Endothelial cell of umbilical vein (primary cell): ENCODE measurements around the gene CC2D1A. TPM values are rescaled to one million over a fixed set of nuclear protein-coding genes. Genes with fewer than 3 reads are reported as not detected.

Experiments used
- BruUV-seq: library from RNA; stranded (reverse); fragments of 400-500 nt; replicated peaks from 2 replicates; lab custom pipeline; 2021; lab: Mats Ljungman, UMichigan
- CTCF ChIA-PET: fragments of 300-600, 350-600 bp; sonication (Branson Sonifier 250); formaldehyde crosslinking; loops from one replicate; lab custom pipeline; 2021; ENCODE audit warnings: antibody characterized with exemption, inconsistent platforms; lab: Charles Lee
- POLR2A ChIA-PET: fragments of 300-600, 350-600 bp; sonication (Branson Sonifier 250); formaldehyde crosslinking; loops from one replicate; lab custom pipeline; 2021; ENCODE audit warnings: antibody characterized with exemption, inconsistent platforms; lab: Charles Lee
- DNase-seq: peaks from one replicate; pipeline ENCODE4 v3.0.0-alpha.2; 2011; ENCODE audit warnings: low read depth, low spot score
- FAIRE-seq: peaks from 2 replicates; lab custom pipeline; 2011; peaks lifted over from hg19 to GRCh38; lab: Jason Lieb, UNC
- H2AFZ ChIP-seq: 2 replicates; pipeline ENCODE4 v1.6.0; 2012; ENCODE audit warnings: low read depth, low read length, control low read depth, inconsistent platforms
- H3K27ac ChIP-seq: 2 replicates; pipeline ENCODE4 v1.5.1; 2011; ENCODE audit warnings: low read depth, mild to moderate bottlenecking, control low read depth, low read length, moderate library complexity; ENCODE audit not compliant: insufficient read depth
- H3K27me3 ChIP-seq, 2 experiments: 2 replicates each; pipeline versions ENCODE4 v1.6.0 to v1.6.1; 2011; ENCODE audit warnings: low read length in 2 of 2, mixed read lengths in 1 of 2; ENCODE audit not compliant: control insufficient read depth in 2 of 2, insufficient read depth in 2 of 2
- H3K36me3 ChIP-seq, 2 experiments: 2 replicates in 1 of 2; 3 replicates in 1 of 2; pipeline ENCODE4 v1.5.1; 2011; ENCODE audit warnings: low read length in 2 of 2, mild to moderate bottlenecking in 1 of 2, moderate library complexity in 1 of 2; ENCODE audit not compliant: control insufficient read depth in 2 of 2, insufficient read depth in 2 of 2; ENCODE audit errors: extremely low read depth in 1 of 2
- H3K4me1 ChIP-seq: 3 replicates; pipeline ENCODE4 v1.5.1; 2011; ENCODE audit warnings: mild to moderate bottlenecking, low read length; ENCODE audit not compliant: control insufficient read depth, insufficient read depth; ENCODE audit errors: extremely low read depth
- H3K4me2 ChIP-seq: 2 replicates; pipeline ENCODE4 v1.6.1; 2011; ENCODE audit warnings: low read length, control low read depth, mixed read lengths; ENCODE audit not compliant: insufficient read depth
- H3K4me3 ChIP-seq, 3 experiments: fragments of 200-600 bp in 1 of 3; sonication (generic), shearing (Covaris generic) in 1 of 3; replicated peaks in 1 of 3; 2 replicates each; pipeline ENCODE4 v1.5.1; 2011 to 2016; ENCODE audit warnings: control low read depth in 3 of 3, low read length in 3 of 3, mild to moderate bottlenecking in 2 of 3, inconsistent platforms in 1 of 3, low read depth in 1 of 3, moderate library complexity in 1 of 3; ENCODE audit not compliant: insufficient read depth in 1 of 3
- H3K79me2 ChIP-seq: 2 replicates; pipeline ENCODE4 v1.6.0; 2012; ENCODE audit warnings: low read length, inconsistent platforms; ENCODE audit not compliant: control insufficient read depth, insufficient read depth
- H3K9ac ChIP-seq: replicated peaks from 2 replicates; pipeline ENCODE3; 2011; ENCODE audit warnings: low read length, control low read depth; ENCODE audit not compliant: insufficient read depth; ENCODE audit errors: extremely low read depth
- H3K9me1 ChIP-seq: replicated peaks from 3 replicates; pipeline ENCODE4 v1.6.0; 2011; ENCODE audit warnings: mild to moderate bottlenecking, low read length; ENCODE audit not compliant: control insufficient read depth, insufficient read depth; ENCODE audit errors: extremely low read depth
- H3K9me3 ChIP-seq: replicated peaks from 2 replicates; pipeline ENCODE4 v1.5.1; 2012; ENCODE audit warnings: low read length, inconsistent platforms; ENCODE audit not compliant: control insufficient read depth, insufficient read depth
- H4K20me1 ChIP-seq: replicated peaks from 2 replicates; pipeline ENCODE3; 2011; ENCODE audit warnings: mild to moderate bottlenecking, low read length; ENCODE audit not compliant: control insufficient read depth, insufficient read depth; ENCODE audit errors: extremely low read depth
- EZH2 ChIP-seq: IDR thresholded peaks from 2 replicates; pipeline ENCODE4 v1.6.1; 2012; ENCODE audit warnings: borderline replicate concordance, low read depth, mild to moderate bottlenecking, moderate library complexity, low read length, inconsistent platforms; ENCODE audit not compliant: severe bottlenecking
- FOS ChIP-seq: IDR thresholded peaks from 2 replicates; pipeline ENCODE4 v1.6.1; 2011; ENCODE audit warnings: mild to moderate bottlenecking, low read length, moderate library complexity, borderline replicate concordance; ENCODE audit not compliant: insufficient read depth
- GATA2 ChIP-seq: IDR thresholded peaks from 2 replicates; pipeline ENCODE4 v1.7.0; 2011; ENCODE audit warnings: low read depth, mild to moderate bottlenecking, moderate library complexity, mixed read lengths, low read length; ENCODE audit not compliant: insufficient read length, insufficient read depth
- JUN ChIP-seq: IDR thresholded peaks from 2 replicates; pipeline ENCODE4 v1.6.1; 2011; ENCODE audit warnings: borderline replicate concordance, low read depth; ENCODE audit not compliant: insufficient read length, insufficient read depth
- MYC ChIP-seq: IDR thresholded peaks from one replicate; pipeline ENCODE4 v1.6.1; 2011; ENCODE audit warnings: mild to moderate bottlenecking, low read depth, low read length
- POLR2A ChIP-seq: IDR thresholded peaks from 2 replicates; pipeline ENCODE4 v1.6.1; 2012; ENCODE audit warnings: low read depth, mild to moderate bottlenecking, control low read depth, low read length
- POLR2AphosphoS5 ChIP-seq: IDR thresholded peaks from 2 replicates; pipeline ENCODE4 v1.6.1; 2012; ENCODE audit warnings: low read depth, mild to moderate bottlenecking, control low read depth, low read length, moderate library complexity; ENCODE audit not compliant: insufficient read depth
- dilution Hi-C: fragments of 300-500 bp; cut with MboI; formaldehyde crosslinking; loops from one replicate; pipeline ENCODE4 v1.15.0; 2019; ENCODE audit warnings: low sequenced_read_pairs; ENCODE audit not compliant: extremely low pct_ligation_motif_present
- intact Hi-C: fragments of 100-400 bp; cut with micrococcal nuclease; formaldehyde crosslinking; loops from one replicate; pipeline ENCODE4 v1.10.0; 2022
- polyA plus RNA-seq, 4 experiments: library from polyadenylated mRNA; depleted of rRNA in 3 of 4; stranded (reverse) in 3 of 4; unstranded in 1 of 4; fragments of >200 nt; gene quantifications; 2 replicates each; pipeline versions ENCODE4 v1.2.1 to v1.2.3, GENCODE V29; 2011 to 2012; ENCODE audit warnings: missing spikeins in 1 of 4
- total RNA-seq: library from RNA; stranded (reverse); gene quantifications from 2 replicates; pipeline ENCODE4 v1.2.3, GENCODE V29; 2021
- TF ChIP-seq, protein P1 (sequence below), 2 donors: IDR thresholded peaks; 1 replicate in 1 of 2; 2 replicates in 1 of 2; pipeline ENCODE4 v1.5.1; 2011; ENCODE audit warnings: low read length in 2 of 2, mild to moderate bottlenecking in 2 of 2, moderate library complexity in 2 of 2, control low read depth in 1 of 2, inconsistent platforms in 1 of 2, low read depth in 1 of 2; ENCODE audit not compliant: insufficient read depth in 1 of 2; ENCODE audit errors: extremely low read depth in 1 of 2
- TF ChIP-seq, protein P2 (sequence below): IDR thresholded peaks from 2 replicates; pipeline ENCODE4 v1.6.1; 2011; ENCODE audit not compliant: insufficient read depth, insufficient read length

Gene CC2D1A
- total and polyA plus RNA-seq, 2 donors (not counting 3 experiments of a cell fraction or from before 2014, with no cell fraction given), result 13.6 to 33.7 TPM

DNA sequence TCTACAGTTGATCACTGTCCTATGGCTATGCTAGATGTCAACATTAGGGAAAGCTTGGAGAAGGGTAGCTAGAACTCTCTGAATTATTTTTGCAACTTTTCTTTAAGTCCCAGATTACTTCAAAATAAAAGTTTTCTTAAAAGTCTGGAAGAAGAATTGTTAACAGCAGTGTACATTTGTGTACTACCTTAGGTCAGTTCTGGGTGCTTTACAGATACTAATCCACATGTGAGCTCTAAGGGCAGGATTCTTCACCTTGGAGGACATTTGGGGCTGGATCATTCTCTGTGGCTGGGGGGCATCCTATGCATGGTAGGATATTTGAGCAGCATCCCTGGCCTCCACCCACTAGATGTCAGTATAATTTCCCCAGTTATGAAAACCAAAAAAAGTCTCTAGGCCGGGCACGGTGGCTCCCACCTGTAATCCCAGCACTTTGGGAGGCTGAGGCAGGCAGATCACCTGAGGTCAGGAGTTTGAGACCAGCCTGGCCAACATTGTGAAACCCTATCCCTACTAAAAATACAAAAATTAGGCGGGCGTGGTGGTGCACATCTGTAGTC is 2.9 kb upstream of the CC2D1A start:
- TF ChIP-seq, protein P1, sequence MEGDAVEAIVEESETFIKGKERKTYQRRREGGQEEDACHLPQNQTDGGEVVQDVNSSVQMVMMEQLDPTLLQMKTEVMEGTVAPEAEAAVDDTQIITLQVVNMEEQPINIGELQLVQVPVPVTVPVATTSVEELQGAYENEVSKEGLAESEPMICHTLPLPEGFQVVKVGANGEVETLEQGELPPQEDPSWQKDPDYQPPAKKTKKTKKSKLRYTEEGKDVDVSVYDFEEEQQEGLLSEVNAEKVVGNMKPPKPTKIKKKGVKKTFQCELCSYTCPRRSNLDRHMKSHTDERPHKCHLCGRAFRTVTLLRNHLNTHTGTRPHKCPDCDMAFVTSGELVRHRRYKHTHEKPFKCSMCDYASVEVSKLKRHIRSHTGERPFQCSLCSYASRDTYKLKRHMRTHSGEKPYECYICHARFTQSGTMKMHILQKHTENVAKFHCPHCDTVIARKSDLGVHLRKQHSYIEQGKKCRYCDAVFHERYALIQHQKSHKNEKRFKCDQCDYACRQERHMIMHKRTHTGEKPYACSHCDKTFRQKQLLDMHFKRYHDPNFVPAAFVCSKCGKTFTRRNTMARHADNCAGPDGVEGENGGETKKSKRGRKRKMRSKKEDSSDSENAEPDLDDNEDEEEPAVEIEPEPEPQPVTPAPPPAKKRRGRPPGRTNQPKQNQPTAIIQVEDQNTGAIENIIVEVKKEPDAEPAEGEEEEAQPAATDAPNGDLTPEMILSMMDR (IDR thresholded peaks at IDR 0.05; ENCODE audit: extremely low read depth in 1 of 2, insufficient read depth in 1 of 2, low read depth in 1 of 2, low read length in 2 of 2), result peak; percentile 31 to 40
- TF ChIP-seq POLR2A, result no peak
- TF ChIP-seq, protein P2, sequence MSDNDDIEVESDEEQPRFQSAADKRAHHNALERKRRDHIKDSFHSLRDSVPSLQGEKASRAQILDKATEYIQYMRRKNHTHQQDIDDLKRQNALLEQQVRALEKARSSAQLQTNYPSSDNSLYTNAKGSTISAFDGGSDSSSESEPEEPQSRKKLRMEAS, result no peak
- H3K4me1 ChIP-seq, result peaks cover 7% of the 10 kb centered on the region
- no peak overlapping the region for H3K9ac ChIP-seq
- H3K27ac ChIP-seq, result no peak overlapping the region
- DNase-seq, result peak; percentile 21
- H3K27me3 ChIP-seq, result no peaks in the 10 kb centered on the region
- CTCF ChIA-PET, result interaction anchor here (0.7 to 2.6 kb wide), 6 partner anchors 13 to 171 kb away, joined by 3 to 7 read pairs (median 6); partner anchors contain the start of gene MISP3
- POLR2A ChIA-PET, result no interaction called here
- no peak overlapping the region for H2AFZ ChIP-seq
- no peaks in the 10 kb centered on the region for H4K20me1 ChIP-seq
- no peaks in the 10 kb centered on the region for H3K36me3 ChIP-seq
- no TSS peak for BruUV-seq
- H3K4me3 ChIP-seq, result no peak overlapping the region
- H3K79me2 ChIP-seq, result no peaks in the 10 kb centered on the region
- intact Hi-C loops, result no loop called here
- H3K9me1 ChIP-seq, result no peaks in the 10 kb centered on the region
- H3K9me3 ChIP-seq, result no peaks in the 10 kb centered on the region
- H3K4me2 ChIP-seq, result no peak overlapping the region
- FAIRE-seq, result peak; percentile 75
- dilution Hi-C loops, result no loop called here

DNA sequence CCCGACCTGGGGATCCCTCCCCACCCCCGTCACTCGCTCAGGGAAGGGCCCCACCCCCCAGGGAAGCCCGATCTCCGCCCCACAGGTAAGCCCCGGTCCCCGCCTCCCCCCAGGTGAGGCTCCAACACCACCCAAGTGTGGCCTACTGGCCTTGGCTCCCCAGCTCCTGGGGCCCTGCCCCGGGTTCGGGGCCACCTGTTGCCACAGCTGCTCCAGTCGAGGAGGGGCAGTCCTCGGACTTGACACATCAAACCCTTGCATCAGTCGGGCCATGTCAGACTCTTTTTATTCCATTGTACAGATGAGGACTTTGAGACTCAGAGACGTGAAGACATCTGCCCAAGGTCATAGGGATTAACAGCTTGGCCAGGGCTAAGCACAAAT is 512 bp downstream of the CC2D1A start:
- no TSS peak for BruUV-seq
- H3K9ac ChIP-seq, result peak overlapping the region; percentile 63

More for the DNA sequence above, 512 bp downstream of the CC2D1A start:
- Histone ChIP-seq H3K4me2 (peak overlapping the region; percentile 72), H3K27ac (no peak overlapping the region), H3K4me1 (peaks cover 7% of the 10 kb centered on the region), H3K4me3 (peak overlapping the region; percentile 78 to 88 (median 85)), H4K20me1 (no peaks in the 10 kb centered on the region), H3K9me3 (no peaks in the 10 kb centered on the region), H2AFZ (peak overlapping the region; percentile 100), H3K27me3 (no peaks in the 10 kb centered on the region), H3K9me1 (no peaks in the 10 kb centered on the region), H3K79me2 (no peaks in the 10 kb centered on the region), H3K36me3 (peaks cover 0 to 2% of the 10 kb centered on the region in 2 experiments)
- intact Hi-C loops (loop anchor here (1.0 to 5.0 kb wide), 3 partner anchors 46 to 175 kb away; partner anchors contain the start of genes DCAF15 and IL27RA), dilution Hi-C loops (no loop called here)
- TF ChIP-seq, protein P1 (IDR thresholded peaks at IDR 0.05; ENCODE audit: extremely low read depth in 1 of 2, insufficient read depth in 1 of 2, low read depth in 1 of 2, low read length in 2 of 2), result no peak
- TF ChIP-seq GATA2 (no peak), POLR2AphosphoS5 (no peak), FOS (no peak), EZH2 (no peak), POLR2A (no peak), JUN (no peak), MYC (no peak)
- TF ChIP-seq, protein P2, result no peak
- peak; percentile 53 for FAIRE-seq
- CTCF ChIA-PET, result interaction anchor here (1.1 to 1.3 kb wide), 2 partner anchors 125 to 153 kb away, joined by 3 to 5 read pairs; partner anchors contain the start of gene IL27RA
- POLR2A ChIA-PET, result interaction anchor here (0.6 kb wide), 1 partner anchor 495 kb away, joined by 4 read pairs; no protein-coding TSS in a partner anchor
- no peak for DNase-seq
